Measurements from ENCODE around the gene CCL3. TPM values are rescaled to one million over a fixed set of nuclear protein-coding genes. Genes with fewer than 3 reads are reported as not detected.
A peak's percentile ranks its signal among the peaks of the same experiment; 100 is the strongest.

Gene CCL3
- 1 to 10 TPM; 1.5 to 4.3 (median 4.1) TPM for total RNA-seq
- long read RNA-seq, donor 1: 0 reads
- long read RNA-seq, donor 2, partial matches to known transcripts: 0 of 1 reads
- long read RNA-seq, donor 2, other reads (novel, unspliced or antisense): 1 of 1 reads

DNA sequence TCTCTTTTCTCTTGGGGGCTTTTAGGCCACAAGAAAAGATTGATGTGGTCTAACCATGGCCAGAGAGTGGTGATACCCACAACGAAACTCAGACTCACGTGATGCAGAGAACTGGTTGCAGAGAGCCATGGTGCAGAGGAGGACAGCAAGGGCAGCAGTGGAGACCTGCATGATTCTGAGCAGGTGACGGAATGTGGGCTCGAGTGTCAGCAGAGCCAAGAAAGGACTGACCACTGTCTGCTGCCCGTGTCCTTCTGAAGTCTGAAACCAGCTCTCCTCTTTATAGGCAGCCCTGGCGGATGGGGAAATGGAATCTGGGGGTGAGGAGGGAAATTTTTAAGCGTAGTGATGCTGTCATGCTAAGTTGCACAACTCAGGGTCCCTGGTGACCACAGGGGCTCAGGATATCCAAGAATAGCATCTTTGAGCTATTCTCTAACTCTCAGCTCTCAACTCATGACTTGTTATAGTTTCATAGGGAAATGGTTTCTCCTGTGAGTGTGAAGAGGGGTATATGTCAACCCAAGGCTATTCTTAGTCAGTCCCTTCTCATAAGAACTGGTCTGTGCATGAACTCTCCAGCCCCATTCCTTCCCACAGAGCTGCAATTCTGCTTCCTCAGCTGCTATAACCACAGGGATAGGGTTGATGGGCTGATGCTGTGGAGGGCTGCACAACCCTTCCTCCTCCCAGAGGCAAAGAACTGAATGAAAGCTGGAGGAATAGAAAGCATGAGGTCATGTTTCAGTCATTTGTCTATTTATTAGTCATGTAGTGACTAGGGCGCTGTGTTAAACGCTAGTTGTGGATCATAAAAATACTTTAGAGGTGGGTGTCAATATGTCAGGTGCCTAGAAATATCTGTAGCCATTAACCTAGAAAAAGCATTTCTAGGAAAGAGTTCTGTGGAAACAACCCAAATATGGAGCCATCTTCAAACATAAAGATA, at the start of gene CCL3:
Gene CCL3, minus strand, starts transcription at position 256 of the 949 bp plus-strand sequence. Its CDS starts 85 bp downstream, at position 171.
- intact Hi-C loops (cut with DNase I, micrococcal nuclease): no loop called here
- TF ChIP-seq, protein P1, sequence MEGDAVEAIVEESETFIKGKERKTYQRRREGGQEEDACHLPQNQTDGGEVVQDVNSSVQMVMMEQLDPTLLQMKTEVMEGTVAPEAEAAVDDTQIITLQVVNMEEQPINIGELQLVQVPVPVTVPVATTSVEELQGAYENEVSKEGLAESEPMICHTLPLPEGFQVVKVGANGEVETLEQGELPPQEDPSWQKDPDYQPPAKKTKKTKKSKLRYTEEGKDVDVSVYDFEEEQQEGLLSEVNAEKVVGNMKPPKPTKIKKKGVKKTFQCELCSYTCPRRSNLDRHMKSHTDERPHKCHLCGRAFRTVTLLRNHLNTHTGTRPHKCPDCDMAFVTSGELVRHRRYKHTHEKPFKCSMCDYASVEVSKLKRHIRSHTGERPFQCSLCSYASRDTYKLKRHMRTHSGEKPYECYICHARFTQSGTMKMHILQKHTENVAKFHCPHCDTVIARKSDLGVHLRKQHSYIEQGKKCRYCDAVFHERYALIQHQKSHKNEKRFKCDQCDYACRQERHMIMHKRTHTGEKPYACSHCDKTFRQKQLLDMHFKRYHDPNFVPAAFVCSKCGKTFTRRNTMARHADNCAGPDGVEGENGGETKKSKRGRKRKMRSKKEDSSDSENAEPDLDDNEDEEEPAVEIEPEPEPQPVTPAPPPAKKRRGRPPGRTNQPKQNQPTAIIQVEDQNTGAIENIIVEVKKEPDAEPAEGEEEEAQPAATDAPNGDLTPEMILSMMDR (IDR thresholded peaks at IDR 0.05): no peak
- ATAC-seq: peak; percentile 62
- H3K9me3 ChIP-seq: no peaks in the 10 kb centered on the region
- no peak for DNase-seq
- H3K4me3 ChIP-seq: no peak within 1 kb of the TSS
- no peaks in the 10 kb centered on the region for H3K36me3 ChIP-seq (ENCODE audit: low read depth)
- H3K4me1 ChIP-seq (ENCODE audit: low read depth): no peaks in the 10 kb centered on the region

DNA sequence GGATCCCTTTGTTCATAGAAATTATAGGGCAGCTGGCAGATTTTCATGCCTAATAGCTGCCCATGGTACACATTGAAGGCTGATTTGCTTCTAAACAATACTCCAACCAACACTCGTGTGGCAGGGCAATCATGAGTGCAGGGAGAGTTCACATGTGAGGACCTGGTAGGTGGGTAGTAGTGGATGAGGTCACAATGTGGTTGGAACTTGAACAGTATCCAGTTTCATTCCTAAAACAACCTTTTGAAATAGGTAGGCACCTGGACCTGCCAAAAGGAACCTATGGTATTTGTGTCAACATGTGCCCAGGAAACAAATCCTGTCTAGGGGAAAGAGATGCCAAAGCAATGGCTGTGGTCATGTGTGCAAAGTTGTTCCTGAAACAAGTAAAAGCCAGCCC, 46.5 kb upstream of the CCL3 start:
- DNase-seq: no peak
- TF ChIP-seq, protein P1 (IDR thresholded peaks at IDR 0.05): no peak
- intact Hi-C loops (cut with DNase I, micrococcal nuclease): no loop called here
- Histone ChIP-seq H3K36me3 (ENCODE audit: low read depth) (no peaks in the 10 kb centered on the region), H3K9me3 (no peaks in the 10 kb centered on the region), H3K4me3 (no peak overlapping the region), H3K4me1 (ENCODE audit: low read depth) (peaks cover 21% of the 10 kb centered on the region)
- peak; percentile 25 for ATAC-seq

DNA sequence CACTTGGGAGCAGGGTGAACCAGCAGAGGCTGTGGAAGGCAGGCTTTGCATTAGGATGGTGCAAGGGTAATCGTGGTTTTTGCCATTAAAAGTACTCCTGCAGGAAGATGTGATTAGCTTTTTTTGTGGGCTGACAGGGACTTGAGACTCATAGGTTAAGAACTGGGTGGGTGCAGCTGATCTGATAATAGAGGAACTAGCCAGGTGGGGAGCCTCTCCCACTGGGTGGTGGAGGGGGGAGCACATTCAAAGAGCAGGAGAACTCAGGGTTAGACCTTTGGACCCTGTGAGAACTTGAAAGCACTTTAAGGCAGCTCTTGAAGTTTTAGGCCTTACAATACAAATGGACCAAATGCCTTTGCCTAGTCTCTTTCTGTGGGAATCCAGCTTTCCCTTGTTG, 46.1 kb upstream of the CCL3 start:
- ATAC-seq (peak; percentile 82), DNase-seq (peak in 2 of 3 donors; percentile 41 to 75)
- no peaks in the 10 kb centered on the region for H3K9me3 ChIP-seq
- peaks cover 22% of the 10 kb centered on the region for H3K4me1 ChIP-seq (ENCODE audit: low read depth)
- TF ChIP-seq, protein P1 (IDR thresholded peaks at IDR 0.05): no peak
- intact Hi-C loops (cut with DNase I, micrococcal nuclease): no loop called here
- no peak overlapping the region for H3K4me3 ChIP-seq
- H3K36me3 ChIP-seq (ENCODE audit: low read depth): no peaks in the 10 kb centered on the region

GRCh38 chr17:36135465-36135864, 45.5 kb upstream of the CCL3 start:
- TF ChIP-seq, protein P1 (IDR thresholded peaks at IDR 0.05): no peak
- no peaks in the 10 kb centered on the region for H3K9me3 ChIP-seq
- intact Hi-C loops (cut with DNase I, micrococcal nuclease): no loop called here
- H3K4me3 ChIP-seq: no peak overlapping the region
- peak; percentile 7 for ATAC-seq
- peaks cover 22% of the 10 kb centered on the region for H3K4me1 ChIP-seq (ENCODE audit: low read depth)
- no peak for DNase-seq
- H3K36me3 ChIP-seq (ENCODE audit: low read depth): no peaks in the 10 kb centered on the region

DNA sequence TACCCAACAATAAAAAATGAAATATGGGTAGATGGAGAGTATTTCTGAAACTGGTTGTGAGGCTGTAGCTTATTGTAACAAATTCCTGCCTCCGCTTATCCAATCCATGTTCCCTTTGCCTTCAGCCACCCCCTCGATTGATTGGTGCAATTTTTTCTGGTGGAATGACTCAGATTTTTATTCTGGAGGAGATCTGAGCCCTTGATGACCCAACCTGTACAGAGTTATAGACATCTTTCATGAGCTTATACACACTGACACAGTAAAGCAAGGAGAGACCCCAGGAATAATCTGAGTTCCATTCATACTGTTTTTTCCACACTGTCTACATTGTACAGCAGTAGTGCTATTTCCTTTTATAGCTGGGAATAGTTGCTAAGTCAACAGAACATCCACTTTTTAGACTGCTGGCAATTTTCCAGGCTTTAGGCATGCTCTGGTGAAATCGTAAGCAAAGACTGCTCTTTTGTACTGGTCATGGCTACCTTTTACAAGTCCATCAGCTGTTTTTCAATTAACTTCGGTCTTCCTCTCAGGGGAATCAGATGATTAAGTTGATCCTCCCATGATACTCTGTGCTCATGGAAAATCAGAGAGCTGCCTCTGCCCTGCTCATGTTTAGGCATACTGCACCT, 43.8 kb upstream of the CCL3 start:
- Histone ChIP-seq H3K4me3 (no peak overlapping the region), H3K36me3 (ENCODE audit: low read depth) (no peaks in the 10 kb centered on the region), H3K4me1 (ENCODE audit: low read depth) (peaks cover 37% of the 10 kb centered on the region), H3K9me3 (no peaks in the 10 kb centered on the region)
- TF ChIP-seq, protein P1 (IDR thresholded peaks at IDR 0.05): no peak
- DNase-seq (peak in 1 of 3 donors; percentile 83), ATAC-seq (peak; percentile 67)
- intact Hi-C loops (cut with DNase I, micrococcal nuclease): no loop called here

All from mucosa of descending colon (tissue), 3 donors.